ENCODE data around the gene TSPEAR.

TSPEAR gene

DNA sequence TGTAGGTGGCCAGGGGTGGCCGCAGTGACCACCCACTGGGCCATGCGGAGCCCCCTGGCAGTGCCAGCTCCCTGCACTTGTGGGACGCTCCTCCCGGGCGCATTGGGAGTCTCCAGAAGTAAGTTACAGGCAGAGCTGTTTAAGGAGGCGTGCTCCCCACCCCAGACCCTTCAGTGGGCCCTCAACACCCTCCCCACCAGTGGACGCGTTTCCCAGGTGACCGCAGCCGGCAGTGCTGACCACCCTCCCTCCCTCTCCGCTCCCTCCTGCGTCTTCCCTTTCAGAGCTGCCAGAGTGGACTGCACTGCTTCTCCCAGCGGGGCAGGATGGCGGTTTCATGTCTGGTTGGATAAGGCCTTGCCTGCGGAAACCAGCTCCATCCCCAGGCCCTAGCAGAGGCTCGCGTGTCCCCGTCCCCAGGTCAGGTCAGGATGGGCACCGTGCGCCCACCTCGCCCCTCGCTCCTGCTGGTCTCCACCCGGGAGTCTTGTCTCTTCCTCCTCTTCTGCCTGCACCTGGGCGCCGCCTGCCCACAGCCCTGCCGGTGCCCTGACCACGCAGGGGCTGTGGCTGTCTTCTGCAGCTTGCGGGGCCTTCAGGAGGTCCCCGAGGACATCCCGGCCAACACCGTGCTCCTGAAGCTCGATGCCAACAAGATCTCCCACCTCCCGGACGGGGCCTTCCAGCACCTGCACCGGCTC, 255.0 kb downstream of the TSPEAR start:
- no peak for DNase-seq

- peak; percentile 29 for DNase-seq
Observed at GRCh38 chr21:44455524-44456213, 255.7 kb downstream of the TSPEAR start.

DNA sequence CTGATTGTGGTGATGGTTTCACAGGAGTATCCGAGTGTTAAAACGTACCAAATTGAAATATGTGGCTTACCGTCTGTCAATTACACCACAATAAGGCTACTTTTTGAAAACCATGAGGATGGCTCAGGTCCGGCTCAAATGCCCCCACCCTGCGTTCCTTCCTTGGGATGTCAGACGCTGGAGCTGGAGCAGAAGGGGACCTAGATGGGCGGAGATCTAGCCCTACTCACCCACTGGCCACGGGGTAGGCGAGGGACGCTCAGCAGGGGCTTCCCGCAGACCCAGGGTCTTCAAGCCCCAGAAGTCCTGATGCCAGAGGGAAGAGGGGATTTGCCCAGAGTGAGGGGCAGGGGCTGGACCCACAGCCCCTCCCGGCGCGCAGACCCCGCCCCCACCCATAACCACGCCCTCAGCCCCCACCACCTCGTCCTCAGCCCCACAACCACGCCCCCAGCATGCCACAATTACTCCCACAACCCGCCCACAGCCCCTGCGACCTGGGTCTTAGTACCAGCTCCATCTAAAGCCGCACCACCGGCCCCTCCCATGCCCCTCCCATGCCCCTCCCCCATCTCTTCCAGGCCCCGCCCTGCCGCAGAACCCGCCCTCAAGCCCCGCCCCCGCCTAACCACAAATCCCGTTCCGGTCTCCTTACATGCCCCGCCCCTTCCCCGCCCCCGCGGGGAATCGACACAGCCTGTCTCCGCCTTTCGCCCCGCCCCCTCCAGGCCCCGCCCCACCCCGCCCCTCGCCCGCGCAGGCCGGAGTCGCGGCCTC, 256.4 kb downstream of the TSPEAR start, which contains the start of gene LRRC3:
Gene LRRC3, plus strand, starts transcription at position 764 of the 777 bp plus-strand sequence. CDS start 1,135 bp downstream, outside the sequence.
- DNase-seq: peak; percentile 86

DNA sequence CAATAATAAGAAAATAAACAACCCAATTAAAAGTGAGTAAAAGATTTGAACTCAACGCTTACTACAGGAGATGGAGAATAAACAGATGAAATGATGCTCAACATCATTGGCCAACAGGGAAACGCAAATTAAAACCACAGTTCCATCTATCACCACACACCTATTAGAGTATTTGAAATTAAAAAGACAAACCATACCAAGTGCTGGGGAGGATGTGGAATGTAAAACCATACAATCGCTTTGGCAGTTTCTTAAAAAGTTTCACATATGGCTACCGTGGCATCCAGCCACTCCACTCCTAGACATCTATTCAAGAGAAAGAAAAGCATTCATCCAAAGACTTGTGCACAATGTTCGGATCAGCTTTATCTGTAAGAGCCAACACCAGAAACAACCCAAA, 257.3 kb downstream of the TSPEAR start:
- DNase-seq: no peak

- no peak for DNase-seq
Observed at GRCh38 chr21:44453120-44453519, 258.3 kb downstream of the TSPEAR start.

- DNase-seq: no peak
Observed at GRCh38 chr21:44450999-44451398, 260.4 kb downstream of the TSPEAR start.

DNA sequence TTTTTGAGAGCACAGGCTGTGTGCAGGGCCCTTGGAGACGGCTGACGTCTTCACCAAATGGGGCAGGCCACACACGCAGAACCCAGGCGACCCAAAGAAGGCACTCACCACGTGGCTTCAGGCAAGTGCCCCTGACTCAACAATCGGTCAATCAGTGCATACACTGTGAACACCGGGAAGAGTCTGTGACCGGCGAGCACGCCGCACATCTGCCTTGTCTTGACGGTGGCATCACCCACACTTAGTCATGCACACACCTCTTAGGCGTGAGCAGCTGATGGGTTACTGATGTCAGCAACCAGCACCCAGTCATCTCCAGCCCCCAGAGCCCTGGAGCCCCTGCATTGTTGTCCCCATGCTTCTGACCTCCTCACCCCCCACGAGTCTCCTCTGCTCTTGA, 261.0 kb downstream of the TSPEAR start:
- no peak for DNase-seq

DNA sequence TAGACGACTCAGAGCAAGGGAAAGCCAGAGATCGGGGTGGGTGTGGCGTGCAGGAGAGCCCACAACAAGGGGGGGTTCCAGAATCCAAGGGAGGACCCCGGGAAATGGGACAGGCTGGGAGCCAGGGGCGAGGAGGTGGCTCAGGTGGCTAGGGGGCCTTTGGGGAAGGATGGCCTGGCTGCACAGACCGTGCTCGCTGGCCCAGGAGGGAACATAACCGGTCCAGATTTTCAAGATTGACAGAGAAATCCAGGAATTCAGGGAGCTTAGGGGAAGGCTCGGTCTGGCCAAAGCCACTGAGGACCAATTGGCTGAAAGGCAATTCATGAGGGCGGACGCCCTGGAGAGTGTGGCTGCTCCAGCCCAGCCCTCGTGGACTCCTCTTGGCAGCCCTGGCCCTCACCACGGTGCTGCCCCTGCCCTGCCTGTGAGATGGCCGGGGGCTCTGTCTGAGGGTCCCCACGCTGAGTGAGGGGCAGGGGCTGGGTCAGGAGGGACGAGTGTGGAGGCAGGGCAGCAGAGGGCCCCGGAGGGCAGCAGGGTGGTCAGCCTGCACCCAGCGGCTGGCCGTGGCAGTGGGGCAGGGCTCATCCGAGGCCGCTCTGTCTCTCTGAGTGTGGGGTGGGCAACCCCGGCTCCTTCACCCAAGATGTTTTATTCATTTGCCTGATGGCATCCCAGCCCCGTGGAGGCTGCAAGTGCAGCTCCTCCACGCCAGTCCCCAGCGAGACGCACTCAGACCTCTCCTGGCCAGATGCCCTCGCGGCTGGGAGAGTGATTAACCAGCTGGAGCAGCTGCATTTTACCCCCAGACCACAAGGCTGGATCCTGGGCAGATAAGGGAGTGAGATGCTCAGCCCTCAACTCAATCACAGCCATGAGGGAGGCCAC, 261.7 kb downstream of the TSPEAR start:
- no peak for DNase-seq

DNA sequence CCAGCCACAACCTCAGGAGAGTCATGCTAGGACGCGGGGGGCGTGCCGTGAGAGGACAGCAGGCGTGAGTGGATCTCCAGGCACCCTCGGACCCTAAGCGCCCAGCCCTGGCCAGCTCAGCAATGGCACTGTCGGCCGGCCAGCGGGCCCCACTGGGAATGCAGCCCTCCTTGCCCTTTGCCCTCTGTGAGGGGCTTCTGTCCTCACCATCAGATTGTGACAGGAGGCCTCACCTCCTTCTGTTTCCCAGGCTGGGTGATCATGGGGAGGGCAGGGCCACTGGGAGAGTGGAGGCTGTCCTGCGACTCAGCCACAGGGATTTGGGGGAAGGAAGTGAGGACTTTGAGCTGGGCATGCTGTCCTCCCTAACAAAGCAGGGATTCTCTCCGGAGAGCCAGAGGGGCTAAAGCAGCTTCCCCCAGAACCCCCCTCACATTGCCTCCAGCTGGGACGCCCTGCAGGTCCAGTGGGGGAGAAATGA, 262.7 kb downstream of the TSPEAR start:
- DNase-seq: no peak

Measured in CD4-positive, alpha-beta T cell treated with Interleukin-10 for 1 hour (primary cell).